K562 (cell line): ENCODE data around the gene C4orf51. TPM values are rescaled to one million over a fixed set of nuclear protein-coding genes. Genes with fewer than 3 reads are reported as not detected.

Experiments
- CBX5 ChIP-seq: IDR thresholded peaks from 2 replicates; pipeline ENCODE4 v1.6.1; 2014; ENCODE audit warnings: low read depth, borderline replicate concordance
- CCAR2 ChIP-seq: fragments of 200-400 bp; formaldehyde crosslinking; IDR thresholded peaks from 2 replicates; pipeline ENCODE4 v1.6.1; 2017; ENCODE audit warnings: mild to moderate bottlenecking, low read depth, low read length
- CCNT2 ChIP-seq: IDR thresholded peaks from 2 replicates; pipeline ENCODE4 v1.6.1; 2011; ENCODE audit warnings: borderline replicate concordance, low read depth, mild to moderate bottlenecking, moderate library complexity, mixed read lengths, low read length; ENCODE audit not compliant: insufficient read length; ENCODE audit errors: extremely low read depth
- FOXK1 ChIP-seq: sonication (generic); formaldehyde crosslinking; IDR thresholded peaks from 2 replicates; pipeline ENCODE4 v1.8.0; 2022; ENCODE audit warnings: missing genetic modification reagents, mild to moderate bottlenecking, borderline replicate concordance
- MAFG ChIP-seq: fragments of 450-650 bp; conservative IDR thresholded peaks from 2 replicates; pipeline ENCODE4 v1.6.1; 2016; ENCODE audit warnings: missing genetic modification characterization, missing compliant biosample characterization
- MITF ChIP-seq: IDR thresholded peaks from 2 replicates; pipeline ENCODE4 v1.6.1; 2014; ENCODE audit warnings: antibody characterized with exemption
- RBM22 ChIP-seq: fragments of 200-400 bp; formaldehyde crosslinking; IDR thresholded peaks from 2 replicates; pipeline ENCODE4 v1.6.1; 2018; ENCODE audit warnings: low read length, low read depth; ENCODE audit not compliant: poor library complexity, severe bottlenecking
- RCOR1 ChIP-seq, 2 experiments: IDR thresholded peaks; 2 replicates each; pipeline ENCODE4 v1.6.1; 2012; ENCODE audit warnings: low read depth in 2 of 2, low read length in 2 of 2, borderline replicate concordance in 1 of 2, improper control_type of control experiment in 1 of 2
- SMARCA4 ChIP-seq: fragments of 450-650 bp; IDR thresholded peaks from 2 replicates; pipeline ENCODE4 v1.6.1; 2016
- TFAM ChIP-seq: fragments of 250-450 bp; sonication (Bioruptor Pico); conservative IDR thresholded peaks from 2 replicates; pipeline ENCODE4 v1.5.0; 2021; ENCODE audit warnings: mild to moderate bottlenecking, moderate library complexity
- ZBTB40 ChIP-seq, 2 experiments: fragments of 450-650 bp in 1 of 2; sonication (generic) in 1 of 2; formaldehyde crosslinking in 1 of 2; IDR thresholded peaks; 2 replicates each; pipeline versions ENCODE4 v1.7.1 to v1.9.0; 2016 to 2022; ENCODE audit warnings: inconsistent platforms in 1 of 2, mild to moderate bottlenecking in 1 of 2, missing genetic modification reagents in 1 of 2
- ZNF12 ChIP-seq: sonication (generic); formaldehyde crosslinking; IDR thresholded peaks from 2 replicates; pipeline ENCODE4 v1.4.0; 2020; ENCODE audit warnings: mild to moderate bottlenecking, missing genetic modification reagents
- ZNF280A ChIP-seq: fragments of 450-650 bp; IDR thresholded peaks from 2 replicates; pipeline ENCODE4 v1.6.1; 2018; ENCODE audit warnings: mild to moderate bottlenecking, low read depth; ENCODE audit not compliant: partially characterized antibody
- ZNF717 ChIP-seq: fragments of 250-450 bp; sonication (Bioruptor Pico); IDR thresholded peaks from 2 replicates; pipeline ENCODE4 v1.5.0; 2021
- ZNF785 ChIP-seq: fragments of 250-450 bp; sonication (Bioruptor Pico); IDR thresholded peaks from 2 replicates; pipeline ENCODE4 v1.4.0; 2020; ENCODE audit warnings: mild to moderate bottlenecking
- polyA plus RNA-seq, 8 experiments: library from polyadenylated mRNA; depleted of rRNA in 4 of 8; stranded (reverse) in 5 of 8; unstranded in 3 of 8; fragments of >200 nt; fragmentation: Nextera tagmentation in 2 of 8; fragmentation: Illumina TruSeq in 1 of 8; extraction: Ambion mirVana in 2 of 8; extraction: Trizol in 1 of 8; gene quantifications; 2 replicates each; pipeline versions ENCODE4 v1.2.1 to v1.2.3, GENCODE V29; 2011 to 2014; ENCODE audit warnings: inconsistent platforms in 1 of 8, missing spikeins in 1 of 8
- total RNA-seq, 7 experiments: library from RNA; depleted of rRNA in 6 of 7; stranded (reverse); fragments of >200 nt in 6 of 7; fragmentation: Illumina TruSeq in 2 of 7; extraction: Trizol in 2 of 7; gene quantifications; 2 replicates each; pipeline versions ENCODE4 v1.2.1 to v1.2.3, GENCODE V29; 2011 to 2021; ENCODE audit warnings: low replicate concordance in 1 of 7

The C4orf51 gene
- total and polyA plus RNA-seq, 9 of the 15 experiments (the other 6 are each of a cell fraction or from before 2014, with no cell fraction given), result not detected

- TF ChIP-seq ZBTB40 (IDR thresholded peaks at IDR 0.05), result no peak
- no peak for TF ChIP-seq ZBTB40 (CRISPR knock-in tag; IDR thresholded peaks at IDR 0.05)
- TF ChIP-seq ZNF785, result no peak
- TF ChIP-seq CBX5, result no peak
- TF ChIP-seq MAFG (tag), result no peak
- no peak for TF ChIP-seq RBM22
- no peak for TF ChIP-seq MITF
- no peak for TF ChIP-seq TFAM (CRISPR knock-in tag)
- no peak for TF ChIP-seq FOXK1
- TF ChIP-seq RCOR1 (IDR thresholded peaks at IDR 0.05; ENCODE audit: borderline replicate concordance in 1 of 2, low read depth in 2 of 2, low read length in 2 of 2), result no peak
- TF ChIP-seq ZNF280A, result no peak
- no peak for TF ChIP-seq ZNF717 (CRISPR knock-in tag)
- no peak for TF ChIP-seq CCNT2
- TF ChIP-seq ZNF12, result no peak
- no peak for TF ChIP-seq SMARCA4
- TF ChIP-seq CCAR2, result no peak
- TF ChIP-seq, all 486 proteins: peak for 0
These were observed 76.3 kb downstream of the C4orf51 start (continued) for GRCh38 chr4:145756244-145756643.
